T-helper 1 cell treated with Interleukin-12 subunit alpha and Interleukin-12 subunit beta and Interleukin-4 antibody, amounts not matched to agents 30 μg/mL and 1 μg/mL, for 36 hours (primary cell): ENCODE measurements around the gene SPDYE16.
"Not testable (repeated sequence)": the region's sequence is repeated elsewhere in the genome, so short reads cannot be mapped to it uniquely, and the experiment has no call there.

Source experiments
- H3K27ac Mint-ChIP-seq: one replicate; pipeline ENCODE4 v1.8.0; 2021; ENCODE audit warnings: mild to moderate bottlenecking, mixed read lengths
- H3K27me3 Mint-ChIP-seq: one replicate; pipeline ENCODE4 v1.8.0; 2021; ENCODE audit warnings: low read depth, mixed read lengths
- H3K36me3 Mint-ChIP-seq: one replicate; pipeline ENCODE4 v1.8.0; 2021; ENCODE audit warnings: low read depth, mixed read lengths
- H3K4me1 Mint-ChIP-seq: one replicate; pipeline ENCODE4 v1.8.0; 2021; ENCODE audit warnings: low read depth, mixed read lengths
- H3K4me3 Mint-ChIP-seq: one replicate; pipeline ENCODE4 v1.8.0; 2021; ENCODE audit warnings: mild to moderate bottlenecking, moderate library complexity, mixed read lengths
- H3K9me3 Mint-ChIP-seq: one replicate; pipeline ENCODE4 v1.8.0; 2021; ENCODE audit warnings: mixed read lengths

The SPDYE16 gene

DNA sequence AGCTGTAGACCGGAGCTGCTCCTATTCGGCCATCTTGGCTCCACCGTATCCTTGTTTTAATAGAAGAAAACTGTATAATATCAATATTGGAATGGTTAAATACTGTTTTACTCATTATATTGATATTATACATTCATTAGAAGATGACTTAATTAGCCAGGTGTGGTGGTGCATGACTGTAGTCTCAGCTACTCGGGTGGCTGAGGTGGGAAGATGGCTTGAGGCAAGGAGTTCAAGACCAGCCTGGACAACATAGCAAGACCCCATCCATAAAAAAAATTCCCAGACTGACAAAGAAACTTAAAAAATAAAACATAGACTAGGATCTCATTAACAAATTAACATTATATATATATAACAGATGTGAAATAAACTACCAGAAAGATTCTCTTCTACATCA is 24.2 kb upstream of the SPDYE16 start:
- H3K27me3 Mint-ChIP-seq, H3K9me3 Mint-ChIP-seq, H3K4me3 Mint-ChIP-seq, H3K4me1 Mint-ChIP-seq, H3K27ac Mint-ChIP-seq: not testable (repeated sequence)
- H3K36me3 Mint-ChIP-seq, result peaks cover 17% of the 10 kb centered on the region

DNA sequence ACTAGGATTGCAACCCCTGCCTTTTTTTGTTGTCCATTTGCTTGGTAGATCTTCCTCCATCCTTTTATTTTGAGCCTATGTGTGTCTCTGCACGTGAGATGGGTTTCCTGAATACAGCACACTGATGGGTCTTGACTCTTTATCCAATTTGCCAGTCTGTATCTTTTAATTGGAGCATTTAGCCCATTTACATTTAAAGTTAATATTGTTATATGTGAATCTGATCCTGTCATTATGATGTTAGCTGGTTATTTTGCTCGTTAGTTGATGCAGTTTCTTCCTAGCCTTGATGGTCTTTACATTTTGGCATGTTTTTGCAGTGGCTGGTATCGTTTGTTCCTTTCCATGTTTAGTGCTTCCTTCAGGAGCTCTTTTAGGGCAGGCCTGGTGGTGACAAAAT is 21.9 kb upstream of the SPDYE16 start:
- not testable (repeated sequence) for H3K27ac Mint-ChIP-seq, H3K9me3 Mint-ChIP-seq, H3K4me3 Mint-ChIP-seq, H3K4me1 Mint-ChIP-seq, H3K27me3 Mint-ChIP-seq
- H3K36me3 Mint-ChIP-seq, result peaks cover 19% of the 10 kb centered on the region

DNA sequence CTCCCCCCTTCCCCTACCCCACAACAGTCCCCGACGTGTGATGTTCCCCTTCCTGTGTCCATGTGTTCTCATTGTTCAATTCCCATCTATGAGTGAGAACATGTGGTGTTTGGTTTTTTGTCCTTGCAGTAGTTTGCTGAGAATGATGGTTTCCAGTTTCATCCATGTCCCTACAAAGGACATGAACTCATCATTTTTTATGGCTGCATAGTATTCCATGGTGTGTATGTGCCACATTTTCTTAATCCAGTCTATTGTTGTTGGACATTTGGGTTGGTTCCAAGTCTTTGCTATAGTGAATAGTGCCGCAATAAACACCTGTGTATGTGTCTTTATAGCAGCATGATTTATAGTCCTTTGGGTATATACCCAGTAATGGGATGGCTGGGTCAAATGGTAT is 18.2 kb upstream of the SPDYE16 start:
- H3K27me3 Mint-ChIP-seq, H3K9me3 Mint-ChIP-seq, H3K27ac Mint-ChIP-seq, H3K4me3 Mint-ChIP-seq: not testable (repeated sequence)
- Mint-ChIP-seq H3K4me1 (peaks cover 14% of the 10 kb centered on the region), H3K36me3 (peaks cover 30% of the 10 kb centered on the region)

DNA sequence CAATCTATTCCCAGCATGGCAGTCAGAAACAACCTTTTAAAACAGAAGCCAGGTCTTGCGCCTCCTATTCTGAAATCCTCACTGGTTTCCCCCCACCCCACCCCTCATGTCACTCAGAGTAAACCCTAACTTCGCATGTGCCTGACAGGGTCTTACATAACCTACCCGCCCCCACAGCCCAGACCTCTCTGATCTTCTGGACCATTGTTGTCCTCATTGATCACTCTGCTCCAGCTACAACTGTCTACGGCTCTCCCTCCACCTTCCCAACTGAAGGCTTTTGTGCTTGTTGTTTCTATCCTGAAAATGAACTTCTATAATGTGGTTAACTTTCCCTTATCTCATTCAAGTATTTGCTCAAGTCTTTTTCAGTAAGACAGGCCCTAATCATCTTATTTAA is 17.1 kb upstream of the SPDYE16 start:
- not testable (repeated sequence) for H3K27ac Mint-ChIP-seq, H3K9me3 Mint-ChIP-seq, H3K4me3 Mint-ChIP-seq, H3K27me3 Mint-ChIP-seq
- Mint-ChIP-seq H3K36me3 (peaks cover 27% of the 10 kb centered on the region), H3K4me1 (peaks cover 16% of the 10 kb centered on the region)

DNA sequence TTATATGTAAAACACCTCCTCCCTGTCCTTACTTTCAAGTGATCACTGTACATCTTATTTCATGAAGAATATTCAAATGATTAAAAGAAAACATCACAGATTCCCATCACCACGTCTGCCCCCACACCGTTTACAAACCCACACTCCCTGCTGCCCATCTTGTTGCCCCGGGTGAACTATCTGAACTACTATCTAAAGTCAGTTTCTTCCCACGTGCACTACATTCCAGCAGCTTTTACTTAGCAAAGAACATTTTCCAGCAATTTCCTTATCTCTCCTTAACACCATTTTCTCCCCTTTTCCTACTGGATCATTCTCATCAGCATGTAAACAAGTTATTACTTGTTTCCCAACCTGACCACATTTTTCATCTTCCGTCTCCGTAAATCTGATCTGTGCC is 16.6 kb upstream of the SPDYE16 start:
- Mint-ChIP-seq H3K36me3 (peaks cover 30% of the 10 kb centered on the region), H3K4me1 (peaks cover 19% of the 10 kb centered on the region)
- not testable (repeated sequence) for H3K4me3 Mint-ChIP-seq, H3K9me3 Mint-ChIP-seq, H3K27ac Mint-ChIP-seq, H3K27me3 Mint-ChIP-seq

DNA sequence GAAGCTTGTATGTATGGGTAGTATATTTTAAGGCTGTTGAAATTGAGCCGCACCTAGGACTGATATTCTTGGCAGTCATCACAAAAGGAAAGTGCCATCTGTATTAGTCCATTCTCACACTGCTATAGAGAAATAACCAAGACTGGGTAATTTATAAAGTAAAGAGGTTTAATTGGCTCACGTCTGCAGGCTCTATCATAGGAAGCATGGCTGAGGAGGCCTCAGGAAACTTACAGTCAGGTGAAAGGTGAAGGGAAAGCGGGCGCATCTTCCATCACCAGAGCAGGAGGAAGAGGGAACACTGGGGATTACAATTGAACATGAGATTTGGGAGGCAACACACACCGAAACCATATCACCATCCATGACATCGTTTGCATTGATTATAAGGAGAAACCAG is 8.9 kb upstream of the SPDYE16 start:
- H3K9me3 Mint-ChIP-seq, H3K27me3 Mint-ChIP-seq, H3K27ac Mint-ChIP-seq: not testable (repeated sequence)
- H3K4me3 Mint-ChIP-seq, result peak overlapping the region; percentile 26
- H3K4me1 Mint-ChIP-seq, result peaks cover 18% of the 10 kb centered on the region
- H3K36me3 Mint-ChIP-seq, result peaks cover 12% of the 10 kb centered on the region

DNA sequence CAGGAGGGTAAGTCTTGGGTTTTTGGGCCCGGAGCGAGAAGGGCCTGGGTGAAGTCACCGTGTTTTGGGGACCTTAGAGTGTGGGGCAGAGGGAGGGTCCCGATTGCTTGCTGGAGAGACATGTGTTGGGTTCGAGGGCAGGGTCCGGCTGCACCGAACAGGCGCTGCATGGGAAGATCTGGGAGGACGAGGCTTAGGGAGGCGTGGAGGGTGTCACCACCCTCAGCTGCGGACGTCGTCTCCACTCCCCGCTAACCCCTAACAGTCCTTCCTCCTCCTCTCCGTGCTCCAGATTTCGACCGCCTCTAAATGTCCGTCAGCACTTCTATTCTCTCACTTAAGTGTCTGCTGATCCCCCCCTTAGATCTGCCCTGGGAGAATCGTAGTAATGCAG is 6.8 kb upstream of the SPDYE16 start:
- peak overlapping the region; percentile 96 for H3K4me3 Mint-ChIP-seq
- not testable (repeated sequence) for H3K27me3 Mint-ChIP-seq

DNA sequence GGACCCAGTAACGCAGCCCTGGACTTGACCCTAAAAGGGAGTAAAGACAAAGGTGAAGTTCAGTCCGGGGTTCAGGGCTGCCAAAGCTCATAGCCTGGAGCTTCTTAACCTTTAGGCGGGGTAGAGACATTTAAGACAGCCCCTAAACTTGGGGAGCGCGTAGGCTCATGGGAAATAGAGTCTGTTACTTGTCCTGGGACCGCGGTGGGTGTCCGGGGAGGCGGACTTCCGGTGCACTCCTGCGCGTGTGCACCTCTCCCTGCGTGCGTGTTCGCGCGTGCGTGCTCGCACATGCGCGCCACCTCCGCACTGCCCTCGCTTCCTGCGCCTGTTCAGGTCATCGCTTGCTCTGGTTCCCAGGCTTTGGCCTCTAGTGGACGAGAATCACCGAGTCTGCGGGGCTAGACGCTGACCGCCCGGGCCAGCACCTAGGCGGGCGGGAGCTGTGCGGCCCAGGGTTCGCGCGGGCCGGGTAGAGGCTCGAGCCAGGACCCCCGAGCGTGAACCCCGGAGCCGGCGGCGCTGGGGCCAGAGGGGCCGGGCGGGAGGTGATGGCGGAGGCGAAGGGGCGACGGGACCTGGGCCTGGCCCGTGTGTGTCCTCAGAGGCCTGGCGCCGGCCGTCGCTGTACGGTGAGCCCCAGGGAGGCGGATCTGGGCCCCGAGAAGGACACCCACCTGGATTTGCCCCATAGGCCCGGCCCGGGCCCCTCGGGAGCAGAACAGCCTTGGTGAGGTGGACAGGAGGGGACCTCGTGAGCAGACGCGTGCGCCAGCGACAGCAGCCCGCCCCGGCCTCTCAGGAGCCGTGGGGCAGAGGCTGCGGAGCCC is 6.1 kb upstream of the SPDYE16 start:
- H3K9me3 Mint-ChIP-seq, H3K27me3 Mint-ChIP-seq, H3K36me3 Mint-ChIP-seq: not testable (repeated sequence)
- Mint-ChIP-seq H3K4me3 (peak overlapping the region; percentile 96), H3K27ac (peak overlapping the region; percentile 85), H3K4me1 (peaks cover 11% of the 10 kb centered on the region)

More for the DNA sequence above, 6.8 kb upstream of the SPDYE16 start:
- peak overlapping the region; percentile 65 for H3K27ac Mint-ChIP-seq
- not testable (repeated sequence) for H3K9me3 Mint-ChIP-seq, H3K36me3 Mint-ChIP-seq
- peaks cover 13% of the 10 kb centered on the region for H3K4me1 Mint-ChIP-seq

DNA sequence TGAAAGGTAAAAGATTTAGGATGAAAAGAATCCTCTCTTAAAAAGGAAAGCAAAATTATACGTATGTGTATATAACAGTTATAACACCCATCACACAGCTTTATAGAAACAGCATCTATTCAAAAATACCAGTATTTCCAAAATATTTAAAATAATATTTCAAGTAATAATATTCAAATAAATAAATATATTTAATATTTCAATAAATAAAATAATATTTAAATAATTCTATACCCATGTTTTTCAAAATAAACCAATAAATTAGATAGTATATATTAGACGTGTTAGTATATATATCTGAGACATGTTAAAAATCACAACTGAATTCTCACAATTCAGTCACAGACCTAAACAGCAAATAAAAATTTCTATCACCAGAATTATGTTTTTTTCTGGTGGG is 11.5 kb downstream of the SPDYE16 start:
- H3K36me3 Mint-ChIP-seq, H3K9me3 Mint-ChIP-seq, H3K27me3 Mint-ChIP-seq, H3K4me3 Mint-ChIP-seq, H3K4me1 Mint-ChIP-seq, H3K27ac Mint-ChIP-seq: not testable (repeated sequence)

DNA sequence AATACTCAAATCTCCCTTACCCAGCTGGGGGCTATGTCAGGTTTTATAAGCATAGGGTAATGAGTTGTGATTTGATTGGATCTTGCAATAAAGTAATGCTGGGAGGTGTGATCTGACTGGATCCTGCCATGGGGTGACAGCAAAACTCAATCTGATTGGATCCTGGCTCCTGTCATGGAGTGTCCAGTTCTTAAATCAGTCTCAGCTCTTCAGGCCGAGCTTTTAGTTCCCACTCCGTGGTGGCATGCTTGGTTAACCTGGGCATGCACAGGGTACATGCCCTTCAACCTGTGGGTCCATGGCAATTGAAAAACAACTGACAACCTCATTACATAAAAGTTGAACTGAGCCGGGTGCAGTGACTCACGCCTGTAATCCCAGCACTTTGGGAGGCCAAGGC is 16.9 kb downstream of the SPDYE16 start:
- not testable (repeated sequence) for H3K27ac Mint-ChIP-seq, H3K27me3 Mint-ChIP-seq, H3K9me3 Mint-ChIP-seq, H3K4me3 Mint-ChIP-seq, H3K4me1 Mint-ChIP-seq, H3K36me3 Mint-ChIP-seq

DNA sequence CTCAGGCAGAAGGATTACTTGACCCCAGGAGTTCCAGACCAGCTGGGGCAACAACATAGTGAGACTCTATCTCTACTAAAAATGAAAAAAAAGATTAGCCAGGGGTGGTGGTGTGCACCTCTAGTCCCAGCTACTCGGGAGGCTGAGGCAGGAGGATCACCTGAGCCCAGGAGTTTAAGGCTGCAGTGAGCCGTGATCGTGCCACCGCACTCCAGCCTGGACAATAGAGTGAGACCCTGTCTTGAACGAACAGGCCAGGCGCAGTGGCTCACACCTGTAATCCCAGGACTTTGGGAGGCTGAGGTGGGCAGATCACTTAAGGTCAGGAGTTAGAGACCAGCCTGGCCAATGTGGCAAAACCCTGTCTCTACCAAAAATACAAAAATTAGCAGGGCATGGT is 26.2 kb downstream of the SPDYE16 start:
- not testable (repeated sequence) for H3K27me3 Mint-ChIP-seq

DNA sequence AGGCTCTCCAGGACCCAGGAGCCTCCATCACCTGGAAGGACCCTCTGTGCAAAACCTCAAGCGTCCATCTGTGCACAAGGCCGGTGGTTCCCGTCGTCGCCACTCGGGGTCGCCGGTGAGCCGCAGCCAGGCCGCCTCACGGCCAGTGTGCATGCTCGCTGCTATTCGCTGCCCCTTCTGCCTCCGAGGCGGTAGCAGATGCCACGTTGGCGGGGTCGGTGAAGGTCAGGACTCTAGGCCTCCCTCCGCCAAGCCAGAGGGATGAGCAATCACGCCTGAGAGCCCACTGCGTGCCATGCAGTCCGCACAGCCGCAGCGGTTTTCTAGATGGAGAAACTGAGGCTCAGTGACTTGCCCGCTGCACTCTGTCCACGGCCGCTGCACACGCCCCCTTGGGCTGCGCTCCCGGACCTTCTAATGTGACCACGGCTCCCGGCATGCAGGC is 27.1 kb downstream of the SPDYE16 start:
- no peaks in the 10 kb centered on the region for H3K9me3 Mint-ChIP-seq
- H3K4me1 Mint-ChIP-seq, result no peaks in the 10 kb centered on the region
- H3K36me3 Mint-ChIP-seq, result no peaks in the 10 kb centered on the region
- H3K4me3 Mint-ChIP-seq, result no peak overlapping the region
- no peak overlapping the region for H3K27ac Mint-ChIP-seq
- H3K27me3 Mint-ChIP-seq, result no peaks in the 10 kb centered on the region

More for the DNA sequence above, 26.2 kb downstream of the SPDYE16 start:
- not testable (repeated sequence) for H3K4me3 Mint-ChIP-seq, H3K9me3 Mint-ChIP-seq, H3K36me3 Mint-ChIP-seq, H3K27ac Mint-ChIP-seq, H3K4me1 Mint-ChIP-seq

DNA sequence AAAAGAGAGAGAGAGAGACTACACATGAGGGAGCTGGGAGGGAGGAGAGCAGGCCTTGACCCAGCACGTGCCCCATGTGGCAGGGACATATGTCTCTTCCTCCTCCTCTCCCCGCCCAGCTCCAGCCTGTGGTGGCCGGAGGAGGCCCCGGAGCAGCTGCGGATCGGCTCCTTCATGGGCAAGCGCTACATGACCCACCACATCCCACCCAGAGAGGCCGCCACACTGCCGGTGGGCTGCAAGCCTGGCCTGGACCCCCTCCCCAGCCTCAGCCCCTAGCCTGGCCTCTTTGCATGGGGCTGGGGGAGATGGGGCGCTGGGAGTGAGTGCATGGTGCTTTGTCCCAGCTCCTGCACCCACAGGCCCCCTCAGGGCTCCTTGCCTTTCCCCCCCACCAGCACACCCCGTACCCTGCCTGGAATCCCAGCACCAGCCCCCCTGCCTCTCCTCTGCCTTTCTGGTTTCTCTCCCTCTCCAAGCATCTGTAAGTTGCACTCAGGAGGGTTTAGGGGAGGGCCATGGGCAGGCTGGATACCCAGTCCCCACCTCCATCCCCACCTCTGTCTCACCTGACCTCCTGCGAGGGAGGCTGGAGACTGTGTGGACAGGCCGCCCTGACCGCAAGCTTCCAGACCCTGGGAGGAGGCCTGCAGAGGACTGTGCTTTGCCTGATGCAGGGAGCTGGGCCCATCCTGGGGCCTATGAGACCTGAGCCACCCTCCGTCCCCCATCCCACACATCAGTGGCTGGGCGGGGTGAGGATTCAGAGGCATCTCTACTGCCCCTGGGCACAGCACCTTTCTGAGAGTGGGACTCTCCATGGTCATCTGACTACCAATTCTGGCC is 27.9 kb downstream of the SPDYE16 start:
- H3K27me3 Mint-ChIP-seq, result no peaks in the 10 kb centered on the region
- no peaks in the 10 kb centered on the region for H3K4me1 Mint-ChIP-seq
- no peak overlapping the region for H3K27ac Mint-ChIP-seq
- H3K4me3 Mint-ChIP-seq, result no peak overlapping the region
- H3K9me3 Mint-ChIP-seq, result no peaks in the 10 kb centered on the region
- no peaks in the 10 kb centered on the region for H3K36me3 Mint-ChIP-seq

DNA sequence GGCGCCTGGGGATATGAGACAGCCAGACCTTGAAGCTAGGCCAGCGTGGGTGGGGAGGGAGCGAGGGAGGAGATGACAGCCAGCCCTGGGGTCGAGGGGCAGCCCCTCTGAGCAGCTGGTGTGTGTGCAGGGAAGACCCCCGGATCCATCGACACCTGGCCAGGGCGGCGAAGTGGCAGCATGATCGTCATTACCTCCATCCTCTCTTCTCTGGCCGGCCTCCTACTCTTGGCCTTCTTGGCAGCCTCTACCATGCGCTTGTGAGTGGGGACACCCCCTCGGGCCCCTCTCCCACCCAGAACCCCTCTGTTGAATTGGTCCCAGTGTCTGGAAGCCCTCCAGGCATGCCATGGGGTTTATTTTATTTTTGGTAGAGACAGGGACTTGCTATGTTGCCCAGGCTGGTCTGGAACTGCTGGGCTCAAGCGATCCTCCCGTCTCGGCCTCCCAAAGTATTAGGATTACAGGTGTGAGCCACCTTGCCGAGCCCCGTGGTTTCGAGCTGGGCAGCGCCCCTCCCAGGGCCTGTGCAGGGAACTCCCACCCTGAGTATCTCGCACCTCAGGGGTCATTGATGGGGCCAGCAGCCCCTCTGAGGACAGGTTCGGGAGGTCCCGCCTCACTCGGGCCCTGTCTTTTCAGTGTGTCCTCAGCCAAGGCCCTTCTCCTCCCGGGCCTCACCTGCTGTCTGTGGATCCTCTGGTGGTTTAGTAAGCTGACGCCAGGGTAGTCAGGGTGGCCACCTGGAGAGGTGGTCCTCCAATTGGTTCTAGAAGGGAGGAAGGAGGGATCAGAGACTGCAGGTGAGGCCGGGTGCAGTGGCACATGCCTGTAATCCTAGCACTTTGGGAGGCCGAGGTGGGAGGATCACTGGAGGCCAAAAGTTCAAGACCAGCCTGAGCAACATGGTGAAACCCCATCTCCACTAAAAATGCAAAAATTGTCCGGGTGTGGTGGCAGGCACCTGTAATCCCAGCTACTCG is 29.0 kb downstream of the SPDYE16 start:
- H3K27ac Mint-ChIP-seq, result no peak overlapping the region
- H3K9me3 Mint-ChIP-seq, result no peaks in the 10 kb centered on the region
- H3K36me3 Mint-ChIP-seq, result no peaks in the 10 kb centered on the region
- no peak overlapping the region for H3K4me3 Mint-ChIP-seq
- H3K27me3 Mint-ChIP-seq, result no peaks in the 10 kb centered on the region
- peaks cover 4% of the 10 kb centered on the region for H3K4me1 Mint-ChIP-seq
